ENCODE measurements around the gene ERGIC3.

ERGIC3 gene

GRCh38 chr20:35575958-35576357, 34.1 kb downstream of the ERGIC3 start:
- Histone ChIP-seq H3K27me3 (replicated peaks; ENCODE audit: control insufficient read depth, insufficient read depth, low read length, poor library complexity, severe bottlenecking) (no peaks in the 10 kb centered on the region), H3K9me3 (ENCODE audit: control insufficient read depth, low read length) (no peaks in the 10 kb centered on the region), H3K4me1 (ENCODE audit: control insufficient read depth, insufficient read depth, low read length, poor library complexity, severe bottlenecking) (no peaks in the 10 kb centered on the region), H3K27ac (ENCODE audit: insufficient read depth, low read length, poor library complexity, severe bottlenecking) (no peak overlapping the region), H3K36me3 (ENCODE audit: control insufficient read depth, insufficient read depth, low read length) (no peaks in the 10 kb centered on the region), H3K4me3 (ENCODE audit: insufficient read depth, low read depth, low read length, poor library complexity, severe bottlenecking) (no peak overlapping the region)
- DNase-seq: no peak

- DNase-seq: no peak
- Histone ChIP-seq H3K4me3 (ENCODE audit: insufficient read depth, low read depth, low read length, poor library complexity, severe bottlenecking) (no peak overlapping the region), H3K36me3 (ENCODE audit: control insufficient read depth, insufficient read depth, low read length) (no peaks in the 10 kb centered on the region), H3K9me3 (ENCODE audit: control insufficient read depth, low read length) (no peaks in the 10 kb centered on the region), H3K4me1 (ENCODE audit: control insufficient read depth, insufficient read depth, low read length, poor library complexity, severe bottlenecking) (no peaks in the 10 kb centered on the region), H3K27me3 (replicated peaks; ENCODE audit: control insufficient read depth, insufficient read depth, low read length, poor library complexity, severe bottlenecking) (no peaks in the 10 kb centered on the region), H3K27ac (ENCODE audit: insufficient read depth, low read length, poor library complexity, severe bottlenecking) (no peak overlapping the region)
Measured at GRCh38 chr20:35576816-35577215, 34.9 kb downstream of the ERGIC3 start.

- no peaks in the 10 kb centered on the region for H3K4me1 ChIP-seq (ENCODE audit: control insufficient read depth, insufficient read depth, low read length, poor library complexity, severe bottlenecking)
- H3K27me3 ChIP-seq (replicated peaks; ENCODE audit: control insufficient read depth, insufficient read depth, low read length, poor library complexity, severe bottlenecking): no peaks in the 10 kb centered on the region
- no peaks in the 10 kb centered on the region for H3K36me3 ChIP-seq (ENCODE audit: control insufficient read depth, insufficient read depth, low read length)
- no peak overlapping the region for H3K27ac ChIP-seq (ENCODE audit: insufficient read depth, low read length, poor library complexity, severe bottlenecking)
- no peak overlapping the region for H3K4me3 ChIP-seq (ENCODE audit: insufficient read depth, low read depth, low read length, poor library complexity, severe bottlenecking)
- no peak for DNase-seq
- no peaks in the 10 kb centered on the region for H3K9me3 ChIP-seq (ENCODE audit: control insufficient read depth, low read length)
Measured at GRCh38 chr20:35578469-35578868, 36.6 kb downstream of the ERGIC3 start.

- Histone ChIP-seq H3K27ac (ENCODE audit: insufficient read depth, low read length, poor library complexity, severe bottlenecking) (no peak overlapping the region), H3K36me3 (ENCODE audit: control insufficient read depth, insufficient read depth, low read length) (no peaks in the 10 kb centered on the region), H3K4me3 (ENCODE audit: insufficient read depth, low read depth, low read length, poor library complexity, severe bottlenecking) (no peak overlapping the region), H3K27me3 (replicated peaks; ENCODE audit: control insufficient read depth, insufficient read depth, low read length, poor library complexity, severe bottlenecking) (no peaks in the 10 kb centered on the region), H3K4me1 (ENCODE audit: control insufficient read depth, insufficient read depth, low read length, poor library complexity, severe bottlenecking) (no peaks in the 10 kb centered on the region), H3K9me3 (ENCODE audit: control insufficient read depth, low read length) (no peaks in the 10 kb centered on the region)
- DNase-seq: no peak
Measured at GRCh38 chr20:35579196-35579595, 37.3 kb downstream of the ERGIC3 start.

- Histone ChIP-seq H3K9me3 (ENCODE audit: control insufficient read depth, low read length) (no peaks in the 10 kb centered on the region), H3K27me3 (replicated peaks; ENCODE audit: control insufficient read depth, insufficient read depth, low read length, poor library complexity, severe bottlenecking) (no peaks in the 10 kb centered on the region), H3K27ac (ENCODE audit: insufficient read depth, low read length, poor library complexity, severe bottlenecking) (no peak overlapping the region), H3K4me3 (ENCODE audit: insufficient read depth, low read depth, low read length, poor library complexity, severe bottlenecking) (no peak overlapping the region), H3K36me3 (ENCODE audit: control insufficient read depth, insufficient read depth, low read length) (no peaks in the 10 kb centered on the region), H3K4me1 (ENCODE audit: control insufficient read depth, insufficient read depth, low read length, poor library complexity, severe bottlenecking) (no peaks in the 10 kb centered on the region)
- DNase-seq: no peak
Measured at GRCh38 chr20:35582131-35582530, 40.3 kb downstream of the ERGIC3 start.

- no peak overlapping the region for H3K27ac ChIP-seq (ENCODE audit: insufficient read depth, low read length, poor library complexity, severe bottlenecking)
- H3K9me3 ChIP-seq (ENCODE audit: control insufficient read depth, low read length): no peaks in the 10 kb centered on the region
- H3K4me1 ChIP-seq (ENCODE audit: control insufficient read depth, insufficient read depth, low read length, poor library complexity, severe bottlenecking): no peaks in the 10 kb centered on the region
- no peaks in the 10 kb centered on the region for H3K27me3 ChIP-seq (replicated peaks; ENCODE audit: control insufficient read depth, insufficient read depth, low read length, poor library complexity, severe bottlenecking)
- no peak for DNase-seq
- no peak overlapping the region for H3K4me3 ChIP-seq (ENCODE audit: insufficient read depth, low read depth, low read length, poor library complexity, severe bottlenecking)
- H3K36me3 ChIP-seq (ENCODE audit: control insufficient read depth, insufficient read depth, low read length): no peaks in the 10 kb centered on the region
Measured at GRCh38 chr20:35582741-35583404, 41.0 kb downstream of the ERGIC3 start.

GRCh38 chr20:35583636-35584560, 42.0 kb downstream of the ERGIC3 start:
- no peaks in the 10 kb centered on the region for H3K9me3 ChIP-seq (ENCODE audit: control insufficient read depth, low read length)
- no peak overlapping the region for H3K27ac ChIP-seq (ENCODE audit: insufficient read depth, low read length, poor library complexity, severe bottlenecking)
- H3K4me1 ChIP-seq (ENCODE audit: control insufficient read depth, insufficient read depth, low read length, poor library complexity, severe bottlenecking): no peaks in the 10 kb centered on the region
- H3K27me3 ChIP-seq (replicated peaks; ENCODE audit: control insufficient read depth, insufficient read depth, low read length, poor library complexity, severe bottlenecking): no peaks in the 10 kb centered on the region
- H3K36me3 ChIP-seq (ENCODE audit: control insufficient read depth, insufficient read depth, low read length): no peaks in the 10 kb centered on the region
- no peak for DNase-seq
- H3K4me3 ChIP-seq (ENCODE audit: insufficient read depth, low read depth, low read length, poor library complexity, severe bottlenecking): no peak overlapping the region

- DNase-seq: no peak
- no peaks in the 10 kb centered on the region for H3K27me3 ChIP-seq (replicated peaks; ENCODE audit: control insufficient read depth, insufficient read depth, low read length, poor library complexity, severe bottlenecking)
- no peaks in the 10 kb centered on the region for H3K9me3 ChIP-seq (ENCODE audit: control insufficient read depth, low read length)
- H3K4me3 ChIP-seq (ENCODE audit: insufficient read depth, low read depth, low read length, poor library complexity, severe bottlenecking): no peak overlapping the region
- no peaks in the 10 kb centered on the region for H3K4me1 ChIP-seq (ENCODE audit: control insufficient read depth, insufficient read depth, low read length, poor library complexity, severe bottlenecking)
- H3K36me3 ChIP-seq (ENCODE audit: control insufficient read depth, insufficient read depth, low read length): no peaks in the 10 kb centered on the region
- H3K27ac ChIP-seq (ENCODE audit: insufficient read depth, low read length, poor library complexity, severe bottlenecking): no peak overlapping the region
Measured at GRCh38 chr20:35586751-35587425, 45.0 kb downstream of the ERGIC3 start.

GRCh38 chr20:35587436-35587835, 45.6 kb downstream of the ERGIC3 start:
- DNase-seq: no peak
- Histone ChIP-seq H3K9me3 (ENCODE audit: control insufficient read depth, low read length) (no peaks in the 10 kb centered on the region), H3K27ac (ENCODE audit: insufficient read depth, low read length, poor library complexity, severe bottlenecking) (no peak overlapping the region), H3K4me1 (ENCODE audit: control insufficient read depth, insufficient read depth, low read length, poor library complexity, severe bottlenecking) (no peaks in the 10 kb centered on the region), H3K36me3 (ENCODE audit: control insufficient read depth, insufficient read depth, low read length) (no peaks in the 10 kb centered on the region), H3K27me3 (replicated peaks; ENCODE audit: control insufficient read depth, insufficient read depth, low read length, poor library complexity, severe bottlenecking) (no peaks in the 10 kb centered on the region), H3K4me3 (ENCODE audit: insufficient read depth, low read depth, low read length, poor library complexity, severe bottlenecking) (no peak overlapping the region)

GRCh38 chr20:35588397-35588796, 46.5 kb downstream of the ERGIC3 start:
- Histone ChIP-seq H3K9me3 (ENCODE audit: control insufficient read depth, low read length) (no peaks in the 10 kb centered on the region), H3K36me3 (ENCODE audit: control insufficient read depth, insufficient read depth, low read length) (no peaks in the 10 kb centered on the region), H3K27me3 (replicated peaks; ENCODE audit: control insufficient read depth, insufficient read depth, low read length, poor library complexity, severe bottlenecking) (no peaks in the 10 kb centered on the region), H3K4me3 (ENCODE audit: insufficient read depth, low read depth, low read length, poor library complexity, severe bottlenecking) (no peak overlapping the region), H3K4me1 (ENCODE audit: control insufficient read depth, insufficient read depth, low read length, poor library complexity, severe bottlenecking) (no peaks in the 10 kb centered on the region), H3K27ac (ENCODE audit: insufficient read depth, low read length, poor library complexity, severe bottlenecking) (no peak overlapping the region)
- DNase-seq: no peak

Data from effector memory CD4-positive, alpha-beta T cell (primary cell).